HG02798 (cell line): ENCODE results near the gene KAZALD1.

Experiments used
- ATAC-seq: cut with Tn5 transposase; IDR thresholded peaks from one replicate; pipeline ENCODE4 v1.9.1; 2021; ENCODE audit warnings: mild to moderate bottlenecking; ENCODE audit not compliant: unreplicated experiment, poor library complexity

KAZALD1 gene

DNA sequence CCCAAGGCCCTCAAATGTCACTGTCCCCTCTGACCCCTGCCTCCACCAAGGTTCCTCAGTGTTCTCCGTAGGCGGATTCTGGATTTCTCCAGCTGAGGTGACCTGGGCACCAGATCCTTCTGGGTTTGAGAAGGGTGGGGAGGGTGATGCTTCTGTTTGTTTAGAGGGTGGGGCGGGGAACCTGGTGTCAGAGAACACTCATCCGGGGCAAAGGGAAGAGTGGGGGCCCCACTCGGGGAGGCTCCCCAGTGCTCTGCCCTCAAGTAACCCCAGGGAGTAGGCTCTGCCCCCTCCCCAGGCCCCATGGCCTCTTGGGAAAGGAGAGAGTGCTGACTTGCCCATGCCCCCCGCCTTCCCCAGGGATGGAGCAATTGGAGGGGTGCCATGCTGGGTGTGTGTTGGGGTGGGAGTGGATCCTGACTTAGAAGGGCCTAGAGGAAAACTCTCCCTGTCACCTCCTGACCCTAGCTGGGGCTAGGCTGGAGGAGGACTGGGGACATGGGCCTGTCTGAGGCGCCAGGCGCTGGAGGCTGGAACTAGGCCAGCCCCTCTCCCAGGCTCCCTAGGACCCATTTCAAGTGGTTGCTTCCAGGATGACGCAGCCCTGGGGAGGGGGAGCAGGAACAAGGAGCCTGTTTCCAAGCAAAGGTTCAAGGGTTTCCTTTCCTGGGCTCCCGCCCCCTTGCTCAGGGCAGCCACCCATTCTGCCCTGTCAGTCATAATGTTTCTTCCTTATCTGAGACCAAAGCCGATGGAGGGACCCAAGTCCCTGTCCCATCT is 27.9 kb downstream of the KAZALD1 start:
- ATAC-seq, result no peak

DNA sequence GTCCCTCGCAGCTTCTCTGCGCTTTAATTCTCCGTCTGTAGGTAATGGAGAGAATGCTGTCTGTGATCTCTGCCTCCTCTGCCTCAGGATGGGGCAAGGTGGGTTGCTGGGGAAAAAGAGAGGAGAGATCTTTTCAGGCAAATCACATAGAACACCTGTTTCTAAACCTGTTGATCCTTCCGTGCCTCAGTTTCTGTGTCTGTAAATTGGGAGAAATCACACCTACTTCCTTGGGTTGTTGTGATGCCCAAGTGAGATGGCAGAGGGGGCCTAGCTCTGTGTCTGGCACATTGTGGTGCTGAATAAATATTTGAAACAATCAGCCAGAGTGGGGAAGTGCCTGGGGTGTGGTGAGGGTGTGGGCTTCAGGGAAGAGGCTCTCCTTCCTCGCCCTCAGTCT is 28.8 kb downstream of the KAZALD1 start:
- ATAC-seq, result no peak

- ATAC-seq, result no peak
Measured at GRCh38 chr10:101091546-101092290, 29.9 kb downstream of the KAZALD1 start.

DNA sequence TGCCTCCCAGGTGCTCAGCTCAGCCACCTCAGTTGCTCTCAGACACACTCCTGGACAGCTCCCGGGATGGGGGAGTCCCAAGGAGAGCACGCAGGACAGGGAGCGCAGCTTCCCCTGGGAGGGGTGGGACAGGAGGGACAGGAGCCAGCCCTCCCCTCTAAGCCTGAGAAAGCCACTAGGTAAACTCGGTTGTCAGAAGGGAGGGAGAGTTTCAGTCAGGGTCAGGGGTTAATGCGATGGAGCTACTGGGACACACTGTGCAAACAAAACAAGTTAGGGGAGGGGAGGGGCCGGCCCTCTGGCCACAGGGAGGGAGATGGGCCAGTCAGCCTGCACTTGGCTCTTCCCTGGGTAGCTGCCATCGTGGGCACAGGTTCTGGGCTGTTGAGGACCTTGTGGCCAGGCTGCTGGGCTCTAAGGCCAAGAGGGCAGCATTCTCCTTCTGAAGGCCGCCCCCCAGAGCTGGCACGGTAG is 31.1 kb downstream of the KAZALD1 start:
- no peak for ATAC-seq

DNA sequence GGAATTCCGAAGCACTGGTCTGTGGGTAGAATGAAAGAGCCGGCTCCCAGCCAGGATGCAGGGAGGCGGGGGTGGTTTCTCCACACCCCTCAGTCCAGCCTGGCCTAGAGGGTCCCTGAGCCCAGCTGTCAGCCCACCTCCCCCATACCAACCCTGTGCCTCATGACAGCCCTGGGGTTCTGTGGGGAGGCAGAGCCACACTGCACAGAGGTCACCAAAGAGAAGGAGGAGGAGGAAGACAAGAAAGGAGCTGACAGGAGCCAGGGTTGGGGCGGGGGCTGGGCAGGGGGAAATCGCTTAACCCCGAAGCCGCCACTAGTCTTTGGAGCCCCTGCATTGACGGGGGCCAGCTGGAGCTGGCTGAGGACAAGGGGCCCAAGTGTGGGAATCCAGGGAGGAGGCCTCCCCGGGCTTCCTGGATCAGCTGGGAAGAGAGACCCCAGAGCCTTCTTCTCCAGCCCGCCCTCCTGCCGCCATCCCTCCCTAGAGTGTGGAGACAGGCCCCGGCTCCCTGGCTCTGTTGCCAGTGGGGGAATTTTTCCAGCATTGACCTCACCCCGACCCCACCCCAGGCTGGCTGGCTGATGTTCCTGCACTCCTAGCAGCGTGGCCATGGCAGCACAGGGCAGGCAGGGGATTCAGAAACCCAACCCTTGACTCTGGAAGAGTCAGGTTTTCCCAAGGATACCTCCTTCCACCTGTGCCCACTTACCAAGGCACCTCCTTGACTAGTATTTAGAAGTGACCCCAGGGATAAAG is 32.5 kb downstream of the KAZALD1 start:
- ATAC-seq, result no peak

DNA sequence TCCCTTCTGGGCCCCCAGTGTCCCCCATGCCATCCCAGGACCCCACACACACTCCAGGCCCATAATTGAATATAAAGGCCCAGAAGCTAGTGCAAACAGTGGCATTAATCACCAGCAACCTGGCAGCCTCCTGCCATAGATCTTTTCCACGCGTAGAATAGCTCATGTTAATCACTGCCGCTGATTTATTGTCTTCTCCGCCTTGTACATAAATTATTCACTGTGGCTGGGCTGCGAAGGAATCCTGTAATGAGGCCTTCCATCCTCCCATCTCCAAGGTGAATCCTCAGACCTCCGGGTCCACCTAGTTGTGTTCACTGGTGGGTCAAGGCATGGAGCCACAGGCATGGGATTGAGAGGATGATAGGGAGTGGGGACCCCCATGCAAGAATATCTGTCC is 33.2 kb downstream of the KAZALD1 start:
- ATAC-seq, result no peak

DNA sequence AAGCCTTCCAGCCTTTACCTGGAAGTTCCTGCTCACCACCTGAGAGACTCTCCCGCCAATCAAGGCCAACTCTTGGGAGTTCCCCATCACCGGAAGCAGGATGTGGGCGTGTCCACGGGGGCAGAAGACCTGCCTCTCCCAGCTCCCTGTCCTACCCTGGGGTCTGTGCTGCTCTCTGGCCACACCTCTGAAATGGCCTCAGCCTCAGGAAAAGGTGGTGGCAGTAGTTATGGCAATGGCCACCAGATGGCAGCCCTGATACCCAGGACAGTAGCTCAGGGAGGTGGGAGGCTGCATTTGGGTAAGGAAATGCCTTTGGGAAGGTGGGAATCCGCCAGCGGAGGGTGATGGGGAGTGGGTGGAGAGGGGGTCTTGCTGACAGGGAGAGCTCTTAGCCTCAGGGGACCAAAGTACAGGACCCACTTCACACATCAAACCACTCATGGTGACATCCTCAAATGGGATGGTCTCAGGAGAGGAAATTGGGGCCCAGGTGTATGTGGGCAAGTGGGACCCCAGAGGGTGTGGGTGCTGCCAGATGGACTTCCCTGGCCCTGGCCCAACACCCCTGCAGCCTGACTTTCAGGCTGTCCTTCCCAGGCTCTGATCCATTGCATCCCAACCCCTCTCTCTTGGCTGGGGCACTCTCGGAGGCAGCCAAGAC is 33.9 kb downstream of the KAZALD1 start:
- peak; percentile 77 for ATAC-seq

- no peak for ATAC-seq
Measured at GRCh38 chr10:101096378-101096777, 34.6 kb downstream of the KAZALD1 start.

DNA sequence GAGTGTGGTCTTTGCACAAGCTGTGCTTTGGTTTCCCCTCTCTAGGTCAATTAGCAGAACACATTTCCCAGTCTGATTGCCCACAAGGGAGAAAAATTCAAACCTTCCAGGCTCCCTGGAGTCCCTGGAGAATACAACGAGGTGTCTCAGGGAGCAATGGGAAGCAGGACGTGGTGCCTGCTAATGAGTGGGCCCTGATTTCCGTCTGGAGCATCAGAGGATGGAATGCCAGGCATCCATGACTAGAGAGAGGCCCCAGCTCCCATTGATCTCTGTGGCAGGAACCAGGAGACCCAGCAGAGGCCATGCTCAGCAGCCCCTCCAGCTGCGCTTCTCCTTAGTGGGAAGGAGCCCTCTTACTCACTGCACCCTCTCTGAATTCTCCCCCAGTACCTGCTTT is 36.1 kb downstream of the KAZALD1 start:
- no peak for ATAC-seq

GRCh38 chr10:101099901-101100300 is 38.1 kb downstream of the KAZALD1 start:
- ATAC-seq, result no peak

- no peak for ATAC-seq
Measured at GRCh38 chr10:101101372-101101881, 39.6 kb downstream of the KAZALD1 start.

GRCh38 chr10:101103430-101103829 is 41.6 kb downstream of the KAZALD1 start:
- ATAC-seq, result no peak

GRCh38 chr10:101106351-101106750 is 44.6 kb downstream of the KAZALD1 start:
- ATAC-seq, result no peak

GRCh38 chr10:101107771-101108170 is 46.0 kb downstream of the KAZALD1 start:
- no peak for ATAC-seq

GRCh38 chr10:101110856-101111523 is 49.2 kb downstream of the KAZALD1 start:
- no peak for ATAC-seq

- ATAC-seq, result no peak
Measured at GRCh38 chr10:101111547-101111946, 49.8 kb downstream of the KAZALD1 start.

DNA sequence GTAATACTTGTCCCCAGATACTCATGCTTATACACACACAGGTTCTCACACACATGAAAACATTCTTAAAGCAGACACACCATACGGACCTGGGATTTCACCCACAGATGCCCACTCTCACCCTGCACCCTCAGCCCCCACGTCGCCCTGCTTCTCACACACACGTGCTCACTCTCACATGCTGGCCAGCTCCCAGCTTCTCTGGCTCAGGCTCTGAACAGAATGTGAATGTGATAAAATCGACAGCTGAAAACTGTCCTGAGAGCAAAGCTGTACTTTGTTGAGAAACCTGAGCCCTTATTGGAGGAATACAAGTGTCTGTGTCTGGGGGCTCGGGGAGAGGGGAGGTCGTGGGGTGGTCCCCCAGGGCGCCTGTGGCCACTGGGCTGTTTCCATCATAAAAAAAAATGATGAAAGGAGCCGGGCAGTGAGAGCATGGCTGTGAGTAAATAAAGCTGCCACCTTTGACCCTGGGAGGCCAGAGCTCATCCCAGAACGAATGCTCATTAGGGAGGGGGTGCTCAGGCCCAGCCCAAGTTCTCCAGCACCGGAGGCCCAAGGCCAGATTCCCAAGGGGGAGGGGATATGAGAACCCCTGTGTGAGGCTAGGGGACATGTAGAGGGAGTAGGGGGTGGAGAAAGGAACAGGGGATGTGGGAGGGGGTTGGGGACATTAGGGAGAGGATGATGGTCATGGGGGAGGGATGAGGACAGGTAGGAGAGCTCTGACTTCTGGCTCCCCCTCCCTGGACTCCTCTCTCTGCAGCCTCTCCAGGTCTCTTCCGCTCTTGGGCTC is 51.2 kb downstream of the KAZALD1 start:
- ATAC-seq, result no peak

- no peak for ATAC-seq
Measured at GRCh38 chr10:101113890-101114403, 52.2 kb downstream of the KAZALD1 start.

GRCh38 chr10:101114646-101115045 is 52.9 kb downstream of the KAZALD1 start:
- no peak for ATAC-seq
